HUES64 (cell line): ENCODE data around the gene SLC13A4.

Experiments used
- H3K27ac ChIP-seq: 2 replicates; pipeline ENCODE4 v1.7.0; 2013; ENCODE audit warnings: low read depth, low read length, inconsistent platforms
- H3K27me3 ChIP-seq: 2 replicates; pipeline ENCODE4 v1.6.1; 2013; ENCODE audit warnings: mild to moderate bottlenecking, low read length; ENCODE audit not compliant: insufficient read depth
- H3K36me3 ChIP-seq: 2 replicates; pipeline ENCODE4 v1.6.1; 2013; ENCODE audit warnings: mild to moderate bottlenecking, low read length; ENCODE audit not compliant: insufficient read depth
- H3K4me1 ChIP-seq: 2 replicates; pipeline ENCODE4 v1.6.1; 2013; ENCODE audit warnings: mild to moderate bottlenecking, low read length, moderate library complexity; ENCODE audit not compliant: insufficient read depth
- H3K4me3 ChIP-seq: 2 replicates; pipeline ENCODE4 v1.5.1; 2013; ENCODE audit warnings: mild to moderate bottlenecking, low read length, moderate library complexity
- H3K9ac ChIP-seq: 2 replicates; pipeline ENCODE4 v1.6.1; 2013; ENCODE audit warnings: mild to moderate bottlenecking, low read depth, low read length
- H3K9me3 ChIP-seq: 2 replicates; pipeline ENCODE4 v1.6.1; 2013; ENCODE audit warnings: low read depth, low read length; ENCODE audit not compliant: insufficient read depth
- WGBS: fragments of 150-250, 120-280 bp; methylation state at CpG from one replicate; pipeline ENCODE4 v1.1.7; 2013; ENCODE audit warnings: missing lambda C conversion rate; 5-methylcytosine and 5-hydroxymethylcytosine counted together

SLC13A4 gene

DNA sequence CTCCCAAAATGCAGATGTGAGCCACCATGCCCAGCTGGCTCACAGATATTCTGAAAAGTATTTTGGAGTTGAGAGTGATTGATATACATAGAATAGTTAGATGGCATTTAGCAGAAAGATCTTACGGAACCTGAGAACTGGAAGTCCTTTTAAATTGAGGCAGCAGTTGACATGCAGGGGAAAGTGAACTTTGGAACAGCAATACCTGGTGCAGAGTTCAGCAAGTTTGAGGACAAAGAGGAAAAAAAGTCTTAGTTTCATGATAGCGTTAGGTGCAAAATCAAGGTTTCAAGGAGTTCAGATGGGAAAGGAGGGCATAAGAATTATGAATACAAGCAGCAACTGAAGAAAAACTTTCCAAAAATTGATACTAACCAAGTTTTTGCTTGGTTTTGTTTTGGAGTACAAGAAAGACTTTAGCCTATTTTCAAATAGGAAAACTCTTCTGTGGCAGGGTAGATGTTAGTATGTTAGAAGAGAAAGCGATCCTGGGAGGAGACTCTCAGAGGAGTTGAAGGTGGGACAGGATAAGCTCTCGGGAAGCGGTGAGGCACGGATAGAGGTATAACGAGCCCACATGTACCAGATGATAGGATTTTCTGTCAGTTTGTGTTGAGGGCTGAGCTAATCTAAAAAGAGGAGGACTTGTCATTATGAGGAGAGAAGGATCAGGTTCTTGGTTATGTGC is 93.7 kb downstream of the SLC13A4 start:
- Histone ChIP-seq H3K27me3 (no peaks in the 10 kb centered on the region), H3K4me1 (no peaks in the 10 kb centered on the region), H3K9me3 (no peaks in the 10 kb centered on the region), H3K27ac (no peak overlapping the region), H3K36me3 (peaks cover 98% of the 10 kb centered on the region), H3K4me3 (no peak overlapping the region), H3K9ac (no peak overlapping the region)
- 97% methylated on average over 7 of the region's 7 CpGs for WGBS
